HEK293T (cell line): ENCODE measurements around the gene OLFM1.

Source experiments
- CTCF ChIA-PET: fragments of 350-600 bp; formaldehyde crosslinking; extraction: SDS; loops from one replicate; lab custom pipeline; 2021; ENCODE audit warnings: antibody characterized with exemption, inconsistent platforms; lab: Yijun Ruan, JAX
- POLR2A ChIA-PET: fragments of 350-600 bp; formaldehyde crosslinking; extraction: SDS; loops from one replicate; lab custom pipeline; 2020; ENCODE audit warnings: antibody characterized with exemption, inconsistent platforms; lab: Yijun Ruan, JAX
- DNase-seq: peaks from one replicate; pipeline ENCODE4 v3.0.0; 2012; ENCODE audit warnings: mixed read lengths; ENCODE audit errors: extremely low spot score
- ARNT ChIP-seq: fragments of 450-650 bp; IDR thresholded peaks from 2 replicates; pipeline ENCODE4 v1.6.1; 2017; ENCODE audit warnings: mild to moderate bottlenecking
- BHLHE40 ChIP-seq: fragments of 450-650 bp; IDR thresholded peaks from 2 replicates; pipeline ENCODE4 v1.6.1; 2016; ENCODE audit warnings: mild to moderate bottlenecking, moderate library complexity, borderline replicate concordance
- CTBP1 ChIP-seq: fragments of 450-650 bp; IDR thresholded peaks from 2 replicates; pipeline ENCODE4 v1.6.1; 2016; ENCODE audit warnings: borderline replicate concordance
- ELF4 ChIP-seq: fragments of 450-650 bp; IDR thresholded peaks from 2 replicates; pipeline ENCODE4 v1.6.1; 2017; ENCODE audit warnings: antibody characterized with exemption
- FOXA1 ChIP-seq: fragments of 450-650 bp; IDR thresholded peaks from 2 replicates; pipeline ENCODE4 v1.6.1; 2016; ENCODE audit warnings: mild to moderate bottlenecking
- FOXK2 ChIP-seq: fragments of 450-650 bp; IDR thresholded peaks from 2 replicates; pipeline ENCODE4 v1.6.1; 2016; ENCODE audit warnings: mild to moderate bottlenecking
- FOXM1 ChIP-seq: fragments of 450-650 bp; IDR thresholded peaks from 2 replicates; pipeline ENCODE4 v1.6.1; 2017; ENCODE audit warnings: mild to moderate bottlenecking, borderline replicate concordance
- HDGF ChIP-seq: fragments of 450-650 bp; IDR thresholded peaks from 2 replicates; pipeline ENCODE4 v1.6.1; 2017; ENCODE audit warnings: antibody characterized with exemption, borderline replicate concordance
- L3MBTL2 ChIP-seq: fragments of 450-650 bp; conservative IDR thresholded peaks from 2 replicates; pipeline ENCODE4 v1.6.1; 2016; ENCODE audit warnings: mild to moderate bottlenecking
- LEF1 ChIP-seq: fragments of 450-650 bp; IDR thresholded peaks from 2 replicates; pipeline ENCODE4 v1.6.1; 2017; ENCODE audit warnings: mild to moderate bottlenecking, borderline replicate concordance
- NFRKB ChIP-seq: fragments of 450-650 bp; IDR thresholded peaks from 2 replicates; pipeline ENCODE4 v1.6.1; 2016; ENCODE audit warnings: mild to moderate bottlenecking, moderate library complexity
- SP1 ChIP-seq: fragments of 450-650 bp; IDR thresholded peaks from 2 replicates; pipeline ENCODE4 v1.6.1; 2017
- SUZ12 ChIP-seq: fragments of 450-650 bp; IDR thresholded peaks from 2 replicates; pipeline ENCODE4 v1.6.1; 2016; ENCODE audit warnings: mild to moderate bottlenecking
- TARDBP ChIP-seq: fragments of 450-650 bp; IDR thresholded peaks from 2 replicates; pipeline ENCODE4 v1.6.1; 2016
- ZNF384 ChIP-seq: fragments of 450-650 bp; IDR thresholded peaks from 2 replicates; pipeline ENCODE4 v1.6.1; 2016
- TF ChIP-seq, protein P1 (sequence below): fragments of 450-650 bp; IDR thresholded peaks from 2 replicates; pipeline ENCODE4 v1.6.1; 2016

OLFM1 gene

DNA sequence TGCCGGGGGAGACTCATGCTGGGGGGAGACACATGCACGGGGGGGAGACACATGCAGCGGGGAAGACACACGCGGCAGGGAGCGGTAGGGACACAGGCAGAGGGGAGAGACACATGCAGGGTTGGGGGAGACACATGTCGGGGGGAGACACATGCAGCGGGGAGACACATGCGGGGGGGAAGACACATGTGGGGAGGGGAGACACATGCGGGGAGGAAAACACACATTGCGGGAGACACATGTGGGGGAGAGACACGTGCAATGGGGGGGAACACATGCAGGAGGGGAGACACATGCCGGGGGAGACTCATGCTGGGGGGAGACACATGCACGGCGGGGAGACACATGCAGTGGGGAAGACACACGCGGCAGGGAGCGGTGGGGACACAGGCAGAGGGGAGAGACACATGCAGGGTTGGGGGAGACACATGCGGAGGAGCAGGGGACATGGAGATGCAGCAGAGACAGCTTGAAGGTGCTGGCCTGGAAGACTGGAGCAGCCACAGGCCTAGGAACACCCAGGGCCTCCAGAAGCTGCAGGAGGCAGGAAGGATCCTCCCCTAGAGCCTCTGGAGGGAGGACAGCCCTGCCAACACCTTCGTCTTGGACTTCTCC lies 20.3 kb upstream of the OLFM1 start:
- DNase-seq = no peak
- TF ChIP-seq HDGF = no peak
- TF ChIP-seq TARDBP = no peak
- TF ChIP-seq, protein P1, sequence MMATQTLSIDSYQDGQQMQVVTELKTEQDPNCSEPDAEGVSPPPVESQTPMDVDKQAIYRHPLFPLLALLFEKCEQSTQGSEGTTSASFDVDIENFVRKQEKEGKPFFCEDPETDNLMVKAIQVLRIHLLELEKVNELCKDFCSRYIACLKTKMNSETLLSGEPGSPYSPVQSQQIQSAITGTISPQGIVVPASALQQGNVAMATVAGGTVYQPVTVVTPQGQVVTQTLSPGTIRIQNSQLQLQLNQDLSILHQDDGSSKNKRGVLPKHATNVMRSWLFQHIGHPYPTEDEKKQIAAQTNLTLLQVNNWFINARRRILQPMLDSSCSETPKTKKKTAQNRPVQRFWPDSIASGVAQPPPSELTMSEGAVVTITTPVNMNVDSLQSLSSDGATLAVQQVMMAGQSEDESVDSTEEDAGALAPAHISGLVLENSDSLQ = no peak
- TF ChIP-seq L3MBTL2 = no peak
- no peak for TF ChIP-seq NFRKB
- no peak for TF ChIP-seq SUZ12
- TF ChIP-seq CTBP1 = no peak
- TF ChIP-seq FOXK2 = no peak
- TF ChIP-seq ARNT = no peak
- TF ChIP-seq FOXM1 = no peak
- ChIA-PET POLR2A (no interaction called here), CTCF (no interaction called here)

DNA sequence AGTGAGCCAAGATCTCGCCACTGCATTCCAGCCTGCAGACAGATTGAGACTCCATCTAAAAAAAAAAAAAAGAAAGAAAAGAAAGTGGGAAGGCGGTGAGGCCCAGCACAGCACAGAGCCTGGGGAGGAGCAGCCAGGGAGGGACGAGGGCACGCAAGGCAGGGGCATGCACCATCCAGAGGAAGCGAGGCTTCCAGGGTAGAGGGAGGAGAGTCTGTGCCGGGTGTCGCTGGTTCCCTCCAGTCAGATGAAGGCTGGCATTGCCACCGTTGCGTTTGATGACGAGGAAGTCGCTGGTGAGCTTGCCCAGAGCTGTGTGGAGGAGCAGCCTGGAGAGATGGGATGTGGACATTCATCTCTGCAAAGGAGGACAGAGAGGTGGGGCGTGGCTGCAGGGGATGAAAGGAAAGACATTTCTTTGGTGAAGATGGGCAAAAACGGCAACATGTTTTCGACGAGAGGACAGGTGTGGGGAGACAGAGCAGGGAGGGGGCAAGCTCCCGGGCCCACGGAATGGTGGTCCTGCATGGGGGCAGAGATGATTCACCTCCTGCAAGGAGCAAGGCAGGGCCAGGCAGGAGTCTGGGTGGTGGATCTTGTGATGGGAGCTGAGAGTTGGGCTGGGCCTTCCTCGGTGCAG lies 18.6 kb upstream of the OLFM1 start:
- ChIA-PET CTCF (no interaction called here), POLR2A (no interaction called here)
- DNase-seq = no peak
- no peak for TF ChIP-seq SUZ12

DNA sequence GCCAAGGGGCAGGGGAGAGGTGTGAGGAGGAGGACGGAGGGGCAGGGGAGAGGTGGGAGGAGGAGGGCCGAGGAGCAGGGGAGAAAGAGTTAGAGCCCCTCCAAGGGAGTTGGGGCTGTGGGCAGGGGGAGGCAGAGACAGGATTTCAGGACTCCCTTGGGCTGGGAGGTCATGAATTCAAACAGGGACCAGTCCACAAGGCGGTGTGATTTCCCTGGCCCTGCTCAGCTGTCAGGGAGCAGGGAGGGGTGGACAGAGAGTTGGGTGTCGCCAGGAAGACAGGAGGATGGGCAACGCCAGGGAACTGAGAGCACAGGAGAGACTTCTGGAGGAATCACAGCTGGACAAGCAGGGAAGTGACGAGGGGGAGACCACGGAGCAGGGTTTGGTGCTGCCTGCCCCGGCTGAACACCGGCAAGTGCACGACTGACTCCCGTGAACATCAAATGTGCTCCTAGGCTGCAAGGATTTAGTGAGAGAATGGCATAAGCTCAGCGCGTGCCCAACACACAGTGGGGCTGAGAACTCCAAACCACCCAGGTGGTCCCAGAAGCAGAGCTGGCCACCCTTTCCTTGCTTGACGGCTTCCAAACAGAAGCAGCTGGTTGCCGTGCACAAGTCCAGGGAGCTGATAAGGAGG lies 17.8 kb upstream of the OLFM1 start:
- CTCF ChIA-PET = no interaction called here
- DNase-seq = no peak
- POLR2A ChIA-PET = no interaction called here
- TF ChIP-seq SP1 (no peak), TARDBP (no peak), ZNF384 (no peak)

DNA sequence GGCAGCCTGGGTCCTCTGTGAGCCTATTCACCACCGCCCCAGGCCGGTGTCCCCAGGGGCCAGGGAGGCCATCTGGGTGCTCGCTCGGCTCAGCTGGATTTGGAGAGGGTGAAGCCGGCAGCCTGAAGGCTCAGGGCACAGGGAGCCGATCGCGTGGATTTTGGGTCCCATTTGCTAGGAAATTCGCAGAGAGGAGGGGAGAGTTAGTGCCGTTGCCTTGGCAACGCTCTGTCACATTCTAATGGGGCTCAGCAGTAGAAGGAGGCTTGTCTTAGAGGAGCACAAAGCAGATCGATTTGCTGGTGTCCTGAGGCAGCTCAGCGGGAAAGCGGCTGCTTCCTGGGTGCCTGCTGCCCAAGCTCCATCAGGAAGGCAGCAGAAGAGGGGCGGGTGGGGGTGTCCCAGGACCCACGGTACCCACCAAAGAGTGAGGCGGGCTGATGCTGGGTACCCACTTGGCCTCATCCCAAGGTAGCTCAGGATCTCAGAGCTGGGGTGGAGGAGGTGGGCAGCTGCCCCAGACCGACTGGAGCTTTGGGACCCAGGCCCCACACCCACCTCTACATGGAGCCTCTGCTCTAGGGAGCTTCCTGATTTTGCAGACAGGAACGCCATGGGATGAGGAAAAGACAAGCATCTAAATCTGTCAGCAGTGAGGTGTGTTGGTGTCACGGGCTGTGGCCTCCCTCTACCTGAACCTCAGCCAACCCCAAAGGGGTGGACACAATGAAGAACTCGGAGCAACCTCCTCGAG lies 17.1 kb upstream of the OLFM1 start:
- ChIA-PET CTCF (no interaction called here), POLR2A (no interaction called here)
- DNase-seq = no peak
- TF ChIP-seq, protein P1 = no peak
- TF ChIP-seq BHLHE40 (no peak), NFRKB (no peak), ELF4 (no peak), TARDBP (no peak), FOXA1 (no peak), HDGF (no peak), SUZ12 (no peak), FOXM1 (no peak), ZNF384 (no peak), SP1 (no peak), L3MBTL2 (no peak), CTBP1 (no peak), LEF1 (no peak), ARNT (no peak)

DNA sequence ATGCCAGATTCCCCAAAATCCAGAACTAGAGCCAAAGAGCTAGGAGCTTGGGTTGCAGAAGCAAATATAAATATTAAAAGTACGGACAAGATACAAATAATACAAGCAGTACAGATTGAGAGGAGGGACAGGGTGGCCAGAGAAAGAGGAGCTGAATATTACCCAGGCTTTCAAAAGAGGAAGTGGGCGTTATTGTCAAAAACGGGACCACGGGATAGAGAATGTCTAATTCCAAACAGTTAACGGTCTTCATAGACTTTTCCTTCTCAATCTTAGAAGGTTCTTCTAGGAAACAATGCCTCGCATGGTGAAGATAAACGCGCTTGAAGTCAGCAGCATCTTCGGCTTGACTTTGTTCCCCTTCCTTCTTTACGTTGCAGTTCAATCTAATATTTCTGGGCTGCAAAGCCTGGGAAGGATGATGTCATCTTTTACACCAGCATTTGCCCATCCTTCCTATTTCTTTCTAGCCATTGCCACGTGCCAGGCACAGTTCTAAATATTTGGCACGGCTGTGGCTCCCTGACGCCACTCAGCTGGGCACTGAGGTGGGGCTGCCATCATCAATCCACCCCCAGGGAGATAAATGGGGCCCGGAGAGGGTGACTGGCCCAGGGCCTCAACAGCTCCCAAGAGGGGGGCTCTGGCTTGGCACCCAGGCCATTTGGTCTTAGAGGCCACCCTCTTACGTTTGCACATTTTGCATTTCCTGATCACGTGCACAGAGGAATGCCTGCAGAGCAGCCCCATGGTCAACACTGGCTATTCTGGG lies 16.3 kb upstream of the OLFM1 start:
- POLR2A ChIA-PET = no interaction called here
- TF ChIP-seq, protein P1 = no peak
- no peak for TF ChIP-seq ZNF384
- TF ChIP-seq NFRKB = no peak
- no peak for TF ChIP-seq HDGF
- TF ChIP-seq CTBP1 = no peak
- TF ChIP-seq ELF4 = no peak
- TF ChIP-seq FOXK2 = no peak
- no peak for TF ChIP-seq FOXA1
- TF ChIP-seq BHLHE40 = no peak
- no peak for TF ChIP-seq SUZ12
- no peak for TF ChIP-seq SP1
- no peak for TF ChIP-seq L3MBTL2
- TF ChIP-seq FOXM1 = no peak
- TF ChIP-seq ARNT = no peak
- no peak for TF ChIP-seq TARDBP
- no peak for DNase-seq
- CTCF ChIA-PET = no interaction called here
